Uterus (tissue), 2 donors: ENCODE results near the gene ALOXE3.

Experiments used
- POLR2A ChIP-seq, 2 donors: fragments of 450-650 bp; IDR thresholded peaks; one replicate each; pipeline ENCODE4 v1.6.1; 2016; ENCODE audit warnings: antibody characterized with exemption in 2 of 2, mild to moderate bottlenecking in 1 of 2, moderate library complexity in 1 of 2
- TF ChIP-seq, protein P1 (sequence below), 4 experiments: fragments of 200-600 bp in 2 of 4; fragments of 450-650 bp in 2 of 4; sonication (generic) in 2 of 4; IDR thresholded peaks; one replicate each; pipeline ENCODE4 v1.5.1; 2016 to 2019; ENCODE audit warnings: antibody characterized with exemption in 4 of 4, mild to moderate bottlenecking in 2 of 4, moderate library complexity in 1 of 4

DNA sequence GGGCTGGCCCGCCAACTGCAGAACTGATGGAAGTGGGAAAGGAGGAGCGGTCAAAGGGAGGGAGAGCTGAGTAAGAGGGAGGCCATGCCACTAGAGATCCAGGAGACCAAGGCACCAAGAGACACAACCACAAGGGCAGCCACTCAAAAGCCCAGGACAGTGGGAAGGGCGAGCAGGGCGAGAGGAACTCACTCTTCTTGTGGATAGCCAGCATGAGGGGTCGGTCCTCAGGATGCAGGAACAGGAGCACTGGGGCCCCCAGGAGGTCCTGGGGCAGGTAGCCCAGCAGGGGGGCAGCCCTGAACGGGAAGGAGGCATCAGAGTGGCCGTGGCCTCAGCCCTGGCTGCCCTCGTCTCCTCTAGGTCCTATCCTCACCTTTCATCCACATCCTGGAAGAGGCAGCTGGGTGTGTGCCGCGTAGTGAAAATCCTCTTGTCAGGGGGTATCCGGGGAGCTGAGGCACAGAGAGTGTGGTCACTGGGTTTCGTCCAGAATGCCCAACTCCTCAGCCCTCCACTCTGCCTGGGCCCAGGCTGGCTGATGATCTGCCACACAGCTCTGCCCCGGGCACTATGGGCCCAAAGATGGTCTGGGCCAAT is 29.6 kb upstream of the ALOXE3 start:
- TF ChIP-seq POLR2A (IDR thresholded peaks at IDR 0.05) = no peak
- TF ChIP-seq, protein P1, sequence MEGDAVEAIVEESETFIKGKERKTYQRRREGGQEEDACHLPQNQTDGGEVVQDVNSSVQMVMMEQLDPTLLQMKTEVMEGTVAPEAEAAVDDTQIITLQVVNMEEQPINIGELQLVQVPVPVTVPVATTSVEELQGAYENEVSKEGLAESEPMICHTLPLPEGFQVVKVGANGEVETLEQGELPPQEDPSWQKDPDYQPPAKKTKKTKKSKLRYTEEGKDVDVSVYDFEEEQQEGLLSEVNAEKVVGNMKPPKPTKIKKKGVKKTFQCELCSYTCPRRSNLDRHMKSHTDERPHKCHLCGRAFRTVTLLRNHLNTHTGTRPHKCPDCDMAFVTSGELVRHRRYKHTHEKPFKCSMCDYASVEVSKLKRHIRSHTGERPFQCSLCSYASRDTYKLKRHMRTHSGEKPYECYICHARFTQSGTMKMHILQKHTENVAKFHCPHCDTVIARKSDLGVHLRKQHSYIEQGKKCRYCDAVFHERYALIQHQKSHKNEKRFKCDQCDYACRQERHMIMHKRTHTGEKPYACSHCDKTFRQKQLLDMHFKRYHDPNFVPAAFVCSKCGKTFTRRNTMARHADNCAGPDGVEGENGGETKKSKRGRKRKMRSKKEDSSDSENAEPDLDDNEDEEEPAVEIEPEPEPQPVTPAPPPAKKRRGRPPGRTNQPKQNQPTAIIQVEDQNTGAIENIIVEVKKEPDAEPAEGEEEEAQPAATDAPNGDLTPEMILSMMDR (IDR thresholded peaks at IDR 0.05) = no peak
